Smooth muscle cell (in vitro differentiated cells): Measurements from ENCODE around the gene PTF1A. TPM values are rescaled to one million over a fixed set of nuclear protein-coding genes. Genes with fewer than 3 reads are reported as not detected.

Source experiments
- DNase-seq: peaks from one replicate; lab custom pipeline; 2025; ENCODE audit not compliant: unreplicated experiment; lab: John Stamatoyannopoulos, UW
- H2AFZ ChIP-seq: fragments of 200-600 bp; sonication (generic); 2 replicates; pipeline ENCODE4 v1.6.0; 2016; ENCODE audit warnings: antibody characterized with exemption, low read depth, mild to moderate bottlenecking
- H3F3A ChIP-seq: fragments of 200-600 bp; sonication (generic); 2 replicates; pipeline ENCODE4 v1.6.0; 2017; ENCODE audit warnings: antibody characterized with exemption, low read depth
- H3K27ac ChIP-seq: fragments of 200-600 bp; sonication (generic); 2 replicates; pipeline ENCODE4 v1.5.1; 2016; ENCODE audit warnings: low read depth, mild to moderate bottlenecking
- H3K27me3 ChIP-seq: fragments of 200-600 bp; sonication (generic); 2 replicates; pipeline ENCODE4 v1.6.1; 2016; ENCODE audit warnings: low read depth, mild to moderate bottlenecking
- H3K36me3 ChIP-seq: fragments of 200-600 bp; sonication (generic); 2 replicates; pipeline ENCODE4 v1.5.1; 2016; ENCODE audit warnings: low read depth
- H3K4me1 ChIP-seq: fragments of 200-600 bp; sonication (generic); 2 replicates; pipeline ENCODE4 v1.5.1; 2016; ENCODE audit warnings: low read depth
- H3K4me2 ChIP-seq: fragments of 200-600 bp; sonication (generic); 2 replicates; pipeline ENCODE4 v1.6.0; 2016; ENCODE audit warnings: mild to moderate bottlenecking
- H3K4me3 ChIP-seq: fragments of 200-600 bp; sonication (generic); 2 replicates; pipeline ENCODE4 v1.5.1; 2016; ENCODE audit warnings: mild to moderate bottlenecking
- H3K79me2 ChIP-seq: fragments of 200-600 bp; sonication (generic); 2 replicates; pipeline ENCODE4 v1.6.0; 2016; ENCODE audit warnings: low read depth, mild to moderate bottlenecking
- H3K9ac ChIP-seq: fragments of 200-600 bp; sonication (generic); 2 replicates; pipeline ENCODE4 v1.6.0; 2016; ENCODE audit warnings: low read depth
- H3K9me3 ChIP-seq: fragments of 200-600 bp; sonication (generic); replicated peaks from 2 replicates; pipeline ENCODE4 v1.5.1; 2016; ENCODE audit warnings: low read depth
- H4K20me1 ChIP-seq: fragments of 200-600 bp; sonication (generic); 2 replicates; pipeline ENCODE4 v1.6.0; 2016; ENCODE audit warnings: low read depth
- WGBS: methylation state at CpG from one replicate; pipeline ENCODE4 v1.1.7; 2016; ENCODE audit warnings: low lambda C conversion rate; 5-methylcytosine and 5-hydroxymethylcytosine counted together
- polyA plus RNA-seq: library from polyadenylated mRNA; unstranded; fragments of >200 nt; fragmentation: Nextera tagmentation; extraction: Ambion mirVana; gene quantifications from 2 replicates; pipeline ENCODE4 v1.2.1, GENCODE V29; 2016
- total RNA-seq: library from RNA; depleted of rRNA; stranded (reverse); fragments of >200 nt; gene quantifications from 2 replicates; pipeline ENCODE4 v1.2.3, GENCODE V29; 2014
- TF ChIP-seq, protein P1 (sequence below): fragments of 200-600 bp; sonication (generic); IDR thresholded peaks from 2 replicates; pipeline ENCODE4 v1.5.1; 2017; ENCODE audit warnings: borderline replicate concordance, mild to moderate bottlenecking, antibody characterized with exemption; ENCODE audit not compliant: insufficient read depth, poor library complexity, severe bottlenecking

Gene PTF1A
- total and polyA plus RNA-seq, 2 experiments from 2014 or later, result 0.17 TPM; not detected in 1

DNA sequence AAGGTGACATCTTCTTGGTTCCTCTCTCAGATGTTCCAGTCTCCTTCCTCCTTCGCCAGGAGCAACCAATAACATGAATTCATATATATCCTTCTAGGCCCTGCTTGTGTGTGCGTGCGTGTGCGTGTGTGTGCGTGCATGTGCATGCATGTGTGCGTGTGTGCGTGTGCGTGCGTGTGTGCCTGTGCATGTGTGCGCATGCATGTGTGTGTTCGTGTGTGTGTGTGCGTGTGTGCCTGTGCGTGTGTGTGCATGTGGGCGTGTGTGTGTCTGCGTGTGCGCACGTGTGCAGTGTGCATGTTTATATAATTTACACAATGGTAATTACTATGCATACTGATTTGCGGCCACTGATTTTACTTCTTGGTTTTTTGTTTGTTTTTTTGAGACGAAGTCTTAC is 43.9 kb upstream of the PTF1A start:
- 97% methylated on average over 16 of the region's 19 CpGs for WGBS
- TF ChIP-seq, protein P1, sequence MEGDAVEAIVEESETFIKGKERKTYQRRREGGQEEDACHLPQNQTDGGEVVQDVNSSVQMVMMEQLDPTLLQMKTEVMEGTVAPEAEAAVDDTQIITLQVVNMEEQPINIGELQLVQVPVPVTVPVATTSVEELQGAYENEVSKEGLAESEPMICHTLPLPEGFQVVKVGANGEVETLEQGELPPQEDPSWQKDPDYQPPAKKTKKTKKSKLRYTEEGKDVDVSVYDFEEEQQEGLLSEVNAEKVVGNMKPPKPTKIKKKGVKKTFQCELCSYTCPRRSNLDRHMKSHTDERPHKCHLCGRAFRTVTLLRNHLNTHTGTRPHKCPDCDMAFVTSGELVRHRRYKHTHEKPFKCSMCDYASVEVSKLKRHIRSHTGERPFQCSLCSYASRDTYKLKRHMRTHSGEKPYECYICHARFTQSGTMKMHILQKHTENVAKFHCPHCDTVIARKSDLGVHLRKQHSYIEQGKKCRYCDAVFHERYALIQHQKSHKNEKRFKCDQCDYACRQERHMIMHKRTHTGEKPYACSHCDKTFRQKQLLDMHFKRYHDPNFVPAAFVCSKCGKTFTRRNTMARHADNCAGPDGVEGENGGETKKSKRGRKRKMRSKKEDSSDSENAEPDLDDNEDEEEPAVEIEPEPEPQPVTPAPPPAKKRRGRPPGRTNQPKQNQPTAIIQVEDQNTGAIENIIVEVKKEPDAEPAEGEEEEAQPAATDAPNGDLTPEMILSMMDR, result no peak
- no peaks in the 10 kb centered on the region for H3K4me1 ChIP-seq

DNA sequence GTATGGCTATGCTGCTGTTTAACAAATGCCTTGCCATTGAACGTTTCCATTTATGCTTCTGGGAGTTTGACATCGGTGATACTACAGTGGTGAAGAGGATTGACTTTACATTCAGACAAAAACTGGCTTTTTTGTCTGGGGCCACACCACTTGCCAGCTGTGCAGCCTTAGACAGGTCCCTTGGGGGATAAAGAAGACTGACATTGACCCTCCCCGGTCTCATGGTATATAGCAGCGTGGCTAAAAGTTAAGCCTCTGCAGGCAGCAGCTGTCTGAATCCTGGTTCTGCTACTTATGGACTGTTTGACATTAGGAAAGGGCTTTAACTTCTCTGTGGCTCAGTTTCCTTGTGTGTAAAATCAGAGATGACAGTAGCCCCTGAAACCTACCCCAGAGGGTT is 42.0 kb upstream of the PTF1A start:
- peaks cover 5% of the 10 kb centered on the region for H3K27me3 ChIP-seq
- DNase-seq, result no peak
- no peaks in the 10 kb centered on the region for H3K4me1 ChIP-seq
- H3K9ac ChIP-seq, result no peak overlapping the region
- no peak overlapping the region for H3K27ac ChIP-seq
- H3K79me2 ChIP-seq, result no peaks in the 10 kb centered on the region
- TF ChIP-seq, protein P1, result no peak
- H3K4me3 ChIP-seq, result no peak overlapping the region
- no peaks in the 10 kb centered on the region for H3F3A ChIP-seq
- 90% methylated on average over 4 of the region's 4 CpGs for WGBS
- H4K20me1 ChIP-seq, result no peaks in the 10 kb centered on the region
- no peak overlapping the region for H2AFZ ChIP-seq
- H3K36me3 ChIP-seq, result no peaks in the 10 kb centered on the region
- no peak overlapping the region for H3K4me2 ChIP-seq
- H3K9me3 ChIP-seq, result no peaks in the 10 kb centered on the region

More for the DNA sequence above, 43.9 kb upstream of the PTF1A start:
- Histone ChIP-seq H2AFZ (no peak overlapping the region), H3K79me2 (no peaks in the 10 kb centered on the region), H3K36me3 (no peaks in the 10 kb centered on the region), H3K27me3 (peaks cover 5% of the 10 kb centered on the region), H3K4me2 (no peak overlapping the region), H3K4me3 (no peak overlapping the region), H3K9me3 (no peaks in the 10 kb centered on the region), H3K9ac (no peak overlapping the region), H3K27ac (no peak overlapping the region), H4K20me1 (no peaks in the 10 kb centered on the region), H3F3A (no peaks in the 10 kb centered on the region)
- DNase-seq, result no peak

DNA sequence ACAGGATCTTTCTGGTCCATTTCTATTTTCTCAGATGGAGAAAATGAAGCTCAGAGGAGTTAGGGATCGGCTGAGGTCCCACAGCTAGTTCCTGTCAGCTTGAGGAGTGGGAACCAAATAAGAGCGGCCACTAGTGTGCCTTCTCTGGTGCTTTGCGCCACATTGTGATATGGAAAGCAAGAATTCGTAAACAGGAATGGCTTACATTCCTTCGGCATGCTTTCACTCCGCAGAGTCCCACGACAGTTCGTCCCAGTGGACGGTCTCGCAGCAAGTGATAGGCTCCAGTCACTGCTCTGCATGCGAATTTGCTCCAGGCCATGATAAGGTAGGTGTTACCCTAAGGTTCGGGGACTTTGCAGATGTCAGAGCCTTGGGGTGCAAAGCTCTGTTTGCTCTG is 41.5 kb upstream of the PTF1A start:
- H3K4me3 ChIP-seq, result no peak overlapping the region
- peaks cover 5% of the 10 kb centered on the region for H3K27me3 ChIP-seq
- no peak overlapping the region for H3K27ac ChIP-seq
- no peaks in the 10 kb centered on the region for H3K79me2 ChIP-seq
- H3K36me3 ChIP-seq, result no peaks in the 10 kb centered on the region
- no peak overlapping the region for H3K4me2 ChIP-seq
- H2AFZ ChIP-seq, result no peak overlapping the region
- WGBS, result 54% methylated on average over 12 of the region's 12 CpGs
- no peaks in the 10 kb centered on the region for H3F3A ChIP-seq
- no peak for DNase-seq
- no peaks in the 10 kb centered on the region for H4K20me1 ChIP-seq
- TF ChIP-seq, protein P1, result no peak
- no peaks in the 10 kb centered on the region for H3K9me3 ChIP-seq
- no peak overlapping the region for H3K9ac ChIP-seq
- H3K4me1 ChIP-seq, result no peaks in the 10 kb centered on the region

DNA sequence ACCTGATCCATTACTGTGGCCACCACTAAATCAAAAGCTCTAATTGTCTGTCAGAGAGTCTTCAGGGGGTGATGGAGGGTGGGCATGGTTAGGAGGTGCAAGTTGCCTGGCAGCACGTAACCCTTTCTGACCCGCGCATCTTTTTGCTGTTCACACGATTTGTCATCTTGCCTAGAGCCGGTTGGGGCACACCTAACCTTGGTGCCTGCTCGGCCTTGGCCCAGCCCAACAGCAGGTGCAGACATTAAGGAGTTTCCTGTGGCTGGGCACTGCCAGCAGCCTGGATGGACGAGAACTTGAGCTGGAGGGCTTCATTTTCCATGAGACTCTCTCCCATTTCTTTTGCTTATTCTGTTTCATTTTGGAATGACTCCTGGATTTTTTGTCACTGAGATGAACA is 41.0 kb upstream of the PTF1A start:
- no peak overlapping the region for H3K4me2 ChIP-seq
- no peaks in the 10 kb centered on the region for H3F3A ChIP-seq
- no peak overlapping the region for H3K4me3 ChIP-seq
- no peak overlapping the region for H2AFZ ChIP-seq
- WGBS, result 92% methylated on average over 7 of the region's 7 CpGs
- TF ChIP-seq, protein P1, result no peak
- no peaks in the 10 kb centered on the region for H3K79me2 ChIP-seq
- no peaks in the 10 kb centered on the region for H3K9me3 ChIP-seq
- H4K20me1 ChIP-seq, result no peaks in the 10 kb centered on the region
- no peak for DNase-seq
- no peak overlapping the region for H3K9ac ChIP-seq
- peaks cover 10% of the 10 kb centered on the region for H3K27me3 ChIP-seq
- H3K27ac ChIP-seq, result no peak overlapping the region
- H3K36me3 ChIP-seq, result no peaks in the 10 kb centered on the region
- H3K4me1 ChIP-seq, result no peaks in the 10 kb centered on the region
